NCI-H1417 treated with DMSO at 0.1 percent for 48 hours (cell line): ENCODE measurements around the gene RNF207.

Experiments used
- DNase-seq: peaks from one replicate; lab custom pipeline; 2025; lab: John Stamatoyannopoulos, UW

RNF207 gene

GRCh38 chr1:6269720-6270400 lies 63.9 kb downstream of the RNF207 start:
- peak; percentile 66 for DNase-seq

GRCh38 chr1:6270401-6270800 lies 64.5 kb downstream of the RNF207 start:
- DNase-seq = no peak
